Measurements from ENCODE around the gene ZNF784.

ZNF784 gene

GRCh38 chr19:55669418-55670279, 45.3 kb upstream of the ZNF784 start:
- Histone ChIP-seq H3K9me3 (ENCODE audit: insufficient read depth, low read length, severe bottlenecking) (no peaks in the 10 kb centered on the region), H4K20me1 (ENCODE audit: insufficient read depth, low read length) (peaks cover 86% of the 10 kb centered on the region), H3K4me3 (ENCODE audit: low read depth in 1 of 2, low read length in 2 of 2) (no peak overlapping the region), H3K27ac (ENCODE audit: low read length) (no peak overlapping the region), H3K4me1 (ENCODE audit: insufficient read depth, low read length) (peaks cover 35% of the 10 kb centered on the region), H3K9ac (ENCODE audit: low read depth, low read length) (no peak overlapping the region), H3K79me2 (ENCODE audit: insufficient read depth, low read length) (peaks cover 90% of the 10 kb centered on the region), H3K27me3 (ENCODE audit: insufficient read depth, low read length, poor library complexity) (no peaks in the 10 kb centered on the region), H3K4me2 (ENCODE audit: insufficient read depth, low read length) (0 out of 2 replicates have a peak overlapping the region, but pooled peaks have one; percentile 29), H2AFZ (ENCODE audit: low read depth, low read length) (no peak overlapping the region), H3K36me3 (ENCODE audit: insufficient read depth, low read length) (peaks cover 84% of the 10 kb centered on the region)
- TF ChIP-seq EZH2 (IDR thresholded peaks at IDR 0.05; ENCODE audit: borderline replicate concordance, low read depth, low read length, severe bottlenecking) (no peak), CTCF (IDR thresholded peaks at IDR 0.05; ENCODE audit: borderline replicate concordance, extremely low read depth, low read length, poor library complexity, severe bottlenecking) (no peak)
- no peak for DNase-seq
- no peak for ATAC-seq (ENCODE audit: insufficient read depth, low read depth)

- Histone ChIP-seq H3K9ac (ENCODE audit: low read depth, low read length) (no peak overlapping the region), H3K4me3 (ENCODE audit: low read depth in 1 of 2, low read length in 2 of 2) (no peak overlapping the region), H3K79me2 (ENCODE audit: insufficient read depth, low read length) (peaks cover 97% of the 10 kb centered on the region), H2AFZ (ENCODE audit: low read depth, low read length) (no peak overlapping the region), H3K27ac (ENCODE audit: low read length) (no peak overlapping the region), H3K4me2 (ENCODE audit: insufficient read depth, low read length) (no peak overlapping the region), H3K27me3 (ENCODE audit: insufficient read depth, low read length, poor library complexity) (no peaks in the 10 kb centered on the region), H4K20me1 (ENCODE audit: insufficient read depth, low read length) (peaks cover 91% of the 10 kb centered on the region), H3K36me3 (ENCODE audit: insufficient read depth, low read length) (peaks cover 92% of the 10 kb centered on the region), H3K4me1 (ENCODE audit: insufficient read depth, low read length) (peaks cover 28% of the 10 kb centered on the region), H3K9me3 (ENCODE audit: insufficient read depth, low read length, severe bottlenecking) (no peaks in the 10 kb centered on the region)
- TF ChIP-seq EZH2 (IDR thresholded peaks at IDR 0.05; ENCODE audit: borderline replicate concordance, low read depth, low read length, severe bottlenecking) (no peak), CTCF (IDR thresholded peaks at IDR 0.05; ENCODE audit: borderline replicate concordance, extremely low read depth, low read length, poor library complexity, severe bottlenecking) (no peak)
- ATAC-seq (ENCODE audit: insufficient read depth, low read depth) = no peak
- DNase-seq = no peak
These were observed 44.4 kb upstream of the ZNF784 start for GRCh38 chr19:55668603-55669348.

GRCh38 chr19:55667958-55668357, 43.6 kb upstream of the ZNF784 start:
- Histone ChIP-seq H4K20me1 (ENCODE audit: insufficient read depth, low read length) (peaks cover 92% of the 10 kb centered on the region), H3K9me3 (ENCODE audit: insufficient read depth, low read length, severe bottlenecking) (no peaks in the 10 kb centered on the region), H3K4me2 (ENCODE audit: insufficient read depth, low read length) (no peak overlapping the region), H2AFZ (ENCODE audit: low read depth, low read length) (no peak overlapping the region), H3K79me2 (ENCODE audit: insufficient read depth, low read length) (peaks cover 97% of the 10 kb centered on the region), H3K27me3 (ENCODE audit: insufficient read depth, low read length, poor library complexity) (no peaks in the 10 kb centered on the region), H3K4me1 (ENCODE audit: insufficient read depth, low read length) (peaks cover 20% of the 10 kb centered on the region), H3K4me3 (ENCODE audit: low read depth in 1 of 2, low read length in 2 of 2) (no peak overlapping the region), H3K9ac (ENCODE audit: low read depth, low read length) (no peak overlapping the region), H3K27ac (ENCODE audit: low read length) (no peak overlapping the region), H3K36me3 (ENCODE audit: insufficient read depth, low read length) (peaks cover 92% of the 10 kb centered on the region)
- no peak for TF ChIP-seq EZH2 (IDR thresholded peaks at IDR 0.05; ENCODE audit: borderline replicate concordance, low read depth, low read length, severe bottlenecking)
- TF ChIP-seq CTCF (IDR thresholded peaks at IDR 0.05; ENCODE audit: borderline replicate concordance, extremely low read depth, low read length, poor library complexity, severe bottlenecking) = no peak
- ATAC-seq (ENCODE audit: insufficient read depth, low read depth) (no peak), DNase-seq (no peak)
